ENCODE data around the gene RBM28.

The RBM28 gene

GRCh38 chr7:128279124-128279713 is 64.5 kb downstream of the RBM28 start:
- DNase-seq, result no peak

- no peak for DNase-seq
Measured at GRCh38 chr7:128278366-128278765, 65.3 kb downstream of the RBM28 start.

GRCh38 chr7:128275681-128276080 is 68.0 kb downstream of the RBM28 start:
- no peak for DNase-seq

GRCh38 chr7:128274884-128275603 is 68.7 kb downstream of the RBM28 start:
- DNase-seq, result no peak

DNA sequence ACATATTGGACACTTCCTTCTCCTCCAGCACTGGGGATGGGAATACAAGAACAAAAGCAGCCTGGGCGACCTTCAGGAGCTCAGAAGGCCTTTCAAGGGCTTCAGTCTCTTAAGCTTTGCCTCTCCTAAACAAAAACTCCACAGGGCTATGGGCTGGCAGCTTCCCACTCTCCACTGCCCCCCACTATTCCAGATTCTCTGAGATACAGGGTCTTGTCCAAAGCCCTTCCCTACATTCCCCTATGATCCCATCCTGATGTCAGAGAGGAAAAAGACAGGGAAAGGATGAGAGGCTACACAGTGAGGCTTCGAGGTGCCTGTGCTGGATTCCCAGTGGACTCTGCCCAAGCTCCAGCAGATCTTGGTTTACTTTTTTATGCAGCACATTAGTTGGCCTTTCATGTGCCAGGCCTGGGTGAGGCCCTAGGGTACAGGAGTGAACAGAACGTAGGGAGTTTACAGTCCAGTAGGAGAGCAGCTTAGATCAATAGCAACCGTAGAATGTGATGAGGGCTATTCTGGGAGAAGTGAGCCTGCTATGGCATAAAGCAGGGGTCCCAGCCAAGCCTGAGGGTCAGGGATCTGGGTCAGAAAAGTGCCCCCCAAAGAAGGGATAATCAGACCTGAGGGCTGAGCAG is 69.3 kb downstream of the RBM28 start:
- DNase-seq, result no peak

GRCh38 chr7:128271942-128272481 is 71.7 kb downstream of the RBM28 start:
- no peak for DNase-seq

GRCh38 chr7:128271471-128271941 is 72.2 kb downstream of the RBM28 start:
- no peak for DNase-seq

DNA sequence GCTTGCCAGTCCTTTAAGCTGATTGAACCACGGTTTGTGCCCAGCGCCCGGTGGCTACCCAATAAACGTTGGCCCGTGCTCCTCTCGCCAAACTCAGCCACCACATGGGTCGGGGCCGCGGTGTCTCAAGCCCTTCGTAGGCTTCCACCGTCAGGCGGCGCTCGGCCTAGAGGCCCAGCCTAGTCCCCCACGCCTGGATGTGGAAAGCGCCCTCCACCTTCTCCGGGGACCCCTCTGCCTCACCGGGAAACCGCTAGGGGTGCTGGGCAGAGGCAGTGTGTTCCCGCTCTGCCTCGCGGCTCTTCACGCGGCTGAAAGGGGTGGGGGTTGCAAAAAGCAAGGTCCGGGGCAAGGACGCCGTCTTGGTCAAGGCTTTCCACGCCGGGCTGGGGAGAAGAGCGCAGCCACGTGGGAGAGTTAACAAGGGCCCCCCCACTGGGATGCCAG is 72.9 kb downstream of the RBM28 start:
- DNase-seq, result no peak

GRCh38 chr7:128268233-128268632 is 75.5 kb downstream of the RBM28 start:
- DNase-seq, result no peak

DNA sequence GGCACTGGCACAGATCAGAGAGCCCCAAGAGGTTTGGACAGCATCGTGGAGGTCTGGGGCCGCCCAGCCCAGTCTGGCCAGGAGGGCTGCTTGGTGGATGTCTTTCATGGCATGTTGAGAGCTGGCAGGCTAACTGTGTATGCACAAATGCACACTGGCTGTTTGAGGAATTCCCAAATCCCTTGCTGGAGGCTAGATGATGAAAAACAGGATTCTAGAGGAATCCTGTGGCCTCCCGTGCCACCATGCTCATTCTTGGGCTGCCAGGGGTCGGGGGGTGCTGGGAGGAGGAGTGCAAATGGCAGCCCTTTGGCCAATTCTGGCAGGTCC is 76.1 kb downstream of the RBM28 start:
- DNase-seq, result no peak

DNA sequence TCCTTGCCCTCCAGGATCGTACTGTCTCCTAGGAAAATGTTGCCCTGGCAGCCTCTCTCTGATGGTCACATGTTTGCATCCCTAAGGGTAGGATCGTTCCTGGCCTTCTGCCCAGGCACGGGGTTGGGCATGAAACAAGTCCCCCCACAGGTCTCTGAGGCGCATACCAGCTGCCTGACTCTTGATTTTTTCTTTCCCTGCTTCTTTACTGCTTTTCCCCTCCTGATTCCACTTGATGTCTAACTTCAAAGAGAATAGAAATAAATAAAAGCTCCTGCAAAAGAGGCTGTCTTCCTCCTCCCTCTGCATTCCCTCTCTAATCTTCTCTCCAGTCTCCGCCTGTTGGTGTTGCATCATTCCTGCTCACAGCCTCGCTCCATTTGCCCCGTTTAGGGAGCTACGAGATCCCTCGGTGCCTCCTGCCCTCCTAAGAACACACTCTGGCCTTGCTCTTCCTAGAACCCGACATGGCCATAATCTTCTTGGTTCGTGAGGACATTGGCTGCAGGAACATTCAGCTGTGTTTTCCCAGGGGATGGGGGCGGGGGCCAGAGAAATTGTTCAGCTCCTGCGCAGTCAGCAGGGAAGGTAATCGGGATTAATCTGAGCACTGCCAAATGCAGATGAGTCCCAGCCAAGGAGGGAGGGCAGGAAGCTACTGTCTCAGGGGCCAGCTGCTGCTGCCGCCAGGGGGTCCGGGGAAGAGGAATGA is 76.7 kb downstream of the RBM28 start:
- DNase-seq, result peak; percentile 88

DNA sequence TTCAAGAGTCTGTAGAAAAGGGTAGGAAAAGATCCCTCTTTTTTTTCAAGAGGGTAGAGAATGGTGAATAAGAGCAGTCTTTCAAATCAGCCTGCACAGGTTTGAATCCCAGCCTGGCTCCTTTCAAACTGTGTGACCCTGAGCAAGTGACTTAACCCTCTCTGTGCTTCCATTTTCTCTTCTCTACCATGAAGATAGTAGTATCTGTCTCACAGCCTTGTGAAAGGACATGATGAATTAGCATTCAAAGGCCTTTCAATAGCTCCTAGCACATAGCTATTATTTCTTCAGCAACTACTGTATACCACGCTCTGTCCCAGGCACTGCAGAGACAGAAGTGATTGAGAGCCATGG is 77.2 kb downstream of the RBM28 start:
- DNase-seq, result no peak

DNA sequence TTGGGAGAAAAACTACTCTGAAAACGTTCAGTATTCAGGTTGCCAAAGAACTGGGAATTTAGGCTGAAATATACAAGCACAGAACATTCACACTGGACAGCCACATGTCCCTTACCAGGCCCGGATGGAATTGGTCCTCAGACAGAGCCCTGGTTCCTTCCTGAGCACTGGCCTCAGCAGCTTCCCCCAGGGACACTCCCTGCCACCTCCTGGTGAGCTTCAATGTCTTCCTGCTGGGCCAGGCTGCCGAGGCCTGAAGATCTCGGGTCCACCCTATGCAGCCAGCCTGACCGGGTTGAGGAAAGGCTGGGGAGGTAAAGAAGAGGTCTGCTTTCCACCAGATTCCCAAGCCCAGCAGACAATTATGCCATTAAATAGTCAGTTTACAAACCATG is 77.8 kb downstream of the RBM28 start:
- no peak for DNase-seq

DNA sequence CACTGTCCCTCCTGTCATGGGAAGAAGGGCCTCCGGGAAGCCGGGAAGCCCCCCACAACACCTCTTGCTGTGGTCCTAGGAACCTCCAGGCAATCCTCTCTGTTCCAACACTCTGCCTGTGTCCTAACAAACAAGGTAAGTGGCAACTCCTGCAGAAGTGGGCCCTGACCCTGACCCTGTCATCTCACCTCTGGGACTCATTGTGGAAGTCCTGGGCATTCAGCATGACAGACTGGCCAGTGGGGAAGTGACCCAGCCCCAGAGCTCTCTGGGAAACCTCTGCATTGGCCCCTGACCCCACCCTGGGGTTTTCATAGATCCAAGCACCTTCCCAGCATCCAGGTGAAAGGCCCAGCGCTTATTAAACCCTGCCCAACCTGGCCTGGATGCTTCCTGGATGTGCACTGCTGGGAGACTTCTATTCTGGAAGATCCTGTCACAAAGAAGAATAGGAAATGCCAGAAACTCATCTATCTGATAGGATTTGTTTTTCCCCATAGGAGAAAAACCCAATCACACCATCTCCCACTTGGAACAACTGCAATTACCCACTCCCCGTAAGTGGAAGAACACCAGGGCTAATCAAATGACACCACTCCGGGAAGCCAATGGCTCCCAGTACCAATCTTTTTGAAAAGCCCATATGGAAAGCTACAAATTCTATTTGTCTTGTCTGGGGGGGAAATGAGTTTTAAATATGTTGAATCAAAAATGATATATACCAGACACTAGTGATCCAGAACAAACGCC is 78.4 kb downstream of the RBM28 start:
- no peak for DNase-seq

- no peak for DNase-seq
Measured at GRCh38 chr7:128264477-128264876, 79.2 kb downstream of the RBM28 start.

DNA sequence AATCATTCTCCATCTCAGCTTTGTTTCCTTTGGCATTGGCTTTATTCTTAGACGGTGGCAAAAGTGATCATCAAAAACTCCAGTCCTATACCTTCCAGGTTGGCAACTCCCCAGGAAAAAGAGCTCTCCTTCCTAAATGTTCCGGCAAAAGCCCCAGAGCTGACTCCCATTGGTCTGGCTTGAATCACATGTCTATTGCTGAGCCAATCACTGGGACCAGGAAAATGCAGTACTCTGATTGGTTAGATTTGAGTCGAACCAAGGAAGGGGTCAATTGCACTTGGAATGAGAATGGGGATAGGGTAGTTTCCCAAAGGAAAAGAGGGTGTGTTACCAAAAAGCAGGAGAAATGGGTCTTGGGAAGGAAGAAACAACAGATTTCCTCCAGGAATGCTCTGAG is 80.3 kb downstream of the RBM28 start:
- DNase-seq, result no peak

- DNase-seq, result no peak
Measured at GRCh38 chr7:128262273-128263028, 81.3 kb downstream of the RBM28 start.

- DNase-seq, result no peak
Measured at GRCh38 chr7:128260069-128260795, 83.5 kb downstream of the RBM28 start.

DNA sequence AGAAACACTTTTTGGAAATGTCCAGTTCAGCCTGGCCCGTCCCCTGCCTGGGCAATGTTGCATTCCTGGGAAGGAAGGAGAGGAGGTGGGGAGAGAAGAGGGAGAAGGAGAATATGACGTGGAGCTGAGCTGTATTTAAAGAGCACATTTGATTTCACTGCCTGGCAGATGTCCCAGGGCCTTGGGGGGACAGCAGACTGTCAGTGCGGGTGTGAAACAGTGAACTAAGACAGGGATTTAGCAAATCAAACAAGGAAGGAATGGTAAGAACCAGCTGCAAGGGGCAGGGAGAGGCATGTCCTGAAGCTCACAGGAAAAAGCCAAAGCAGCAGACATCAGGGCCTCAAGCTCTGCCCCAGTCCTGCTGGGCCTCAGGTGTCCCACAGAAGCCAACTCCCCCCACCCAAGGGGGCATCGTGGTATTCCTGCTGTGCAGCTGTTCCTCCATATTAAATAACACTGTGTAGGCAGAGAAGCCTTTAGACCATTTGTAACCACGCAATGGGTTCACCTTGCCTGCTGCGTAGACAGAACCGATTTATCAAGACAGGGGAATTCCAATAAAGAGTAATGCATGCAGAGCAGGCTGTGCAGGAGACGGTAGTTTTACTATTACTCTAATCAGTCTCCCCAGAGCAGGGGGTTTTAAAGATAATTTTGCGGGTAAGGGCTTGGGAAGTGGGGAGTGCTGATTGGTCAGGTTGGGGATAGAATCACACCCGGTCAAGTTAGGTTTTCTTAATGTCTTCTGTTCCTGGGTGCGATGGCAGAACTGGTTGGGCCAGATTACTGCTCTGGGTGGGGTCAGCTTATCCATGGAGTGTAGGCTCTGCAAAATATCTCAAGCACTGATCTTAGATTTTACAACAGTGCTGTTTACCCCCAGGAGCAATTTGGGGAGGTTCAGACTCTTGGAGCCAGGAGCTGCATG is 84.3 kb downstream of the RBM28 start:
- DNase-seq, result no peak

- DNase-seq, result no peak
Measured at GRCh38 chr7:128257458-128257857, 86.2 kb downstream of the RBM28 start.

All from NCI-H1092 treated with DMSO at 0.1 percent for 48 hours (cell line).